H1 (cell line): ENCODE data around the gene SPATA33. TPM values are rescaled to one million over a fixed set of nuclear protein-coding genes. Genes with fewer than 3 reads are reported as not detected.

Experiments
- CBX5 ChIP-seq: fragments of 300-800, 300-1000 bp; sonication (generic); IDR thresholded peaks from 2 replicates; pipeline ENCODE4 v1.7.1; 2016; ENCODE audit warnings: antibody characterized with exemption, low read length, low read depth
- CREB1 ChIP-seq: IDR thresholded peaks from 2 replicates; pipeline ENCODE4 v1.6.1; 2012; ENCODE audit warnings: inconsistent platforms
- E2F6 ChIP-seq: IDR thresholded peaks from 2 replicates; pipeline ENCODE4 v1.6.1; 2012; ENCODE audit warnings: inconsistent platforms
- HDAC6 ChIP-seq: IDR thresholded peaks from one replicate; pipeline ENCODE4 v1.7.1; 2012; ENCODE audit warnings: low read depth, mild to moderate bottlenecking, inconsistent platforms, low read length, moderate library complexity
- RAD21 ChIP-seq, 2 experiments: IDR thresholded peaks in 1 of 2; conservative IDR thresholded peaks in 1 of 2; 2 replicates each; pipeline ENCODE4 v1.6.1; 2011; ENCODE audit warnings: low read depth in 2 of 2, low read length in 2 of 2, improper control_type of control experiment in 1 of 2, inconsistent platforms in 1 of 2, mild to moderate bottlenecking in 1 of 2, moderate library complexity in 1 of 2
- SIRT6 ChIP-seq: IDR thresholded peaks from one replicate; pipeline ENCODE4 v1.7.1; 2012; ENCODE audit warnings: low read length, inconsistent platforms
- YY1 ChIP-seq: IDR thresholded peaks from 2 replicates; pipeline ENCODE4 v1.6.1; 2011; ENCODE audit warnings: low read depth, mild to moderate bottlenecking, low read length
- polyA plus RNA-seq, 7 experiments: library from polyadenylated mRNA; depleted of rRNA in 3 of 7; stranded (reverse) in 5 of 7; unstranded in 2 of 7; fragments of >200 nt in 5 of 7; fragments of 200-250 nt in 2 of 7; gene quantifications; 1 replicate in 5 of 7; 2 replicates in 1 of 7; 4 replicates in 1 of 7; pipeline versions ENCODE4 v1.2.1 to v1.2.3, GENCODE V29; 2011 to 2013; ENCODE audit warnings: missing spikeins in 2 of 7, mixed read lengths in 2 of 7
- total RNA-seq: library from RNA; stranded (reverse); fragmentation: NEBNext Ultra II Directional; extraction: Animal tissue kit (Norgen Biotek cat#: 25700); gene quantifications from 2 replicates; pipeline ENCODE4 v1.2.1, GENCODE V29; 2021

Gene SPATA33
- total and polyA plus RNA-seq, 2 of the 8 experiments (the other 6 are each of a cell fraction or from before 2014, with no cell fraction given): 5.4 to 16.9 TPM

- TF ChIP-seq RAD21 (IDR thresholded peaks at IDR 0.05 in 1 of 2, conservative IDR thresholded peaks at IDR 0.05 in 1 of 2; ENCODE audit: low read depth in 2 of 2, low read length in 2 of 2) (peak; percentile 26 to 53; a peak in 3 of 4 replicates), CREB1 (peak; percentile 51; the same call in 1 of the 2 replicates), HDAC6 (no peak), E2F6 (peak; percentile 73), CBX5 (no peak), SIRT6 (no peak), YY1 (no peak)
Observed at GRCh38 chr16:89700649-89701424, 43.2 kb downstream of the SPATA33 start (continued).
